ENCODE results near the gene TFB2M.

DNA sequence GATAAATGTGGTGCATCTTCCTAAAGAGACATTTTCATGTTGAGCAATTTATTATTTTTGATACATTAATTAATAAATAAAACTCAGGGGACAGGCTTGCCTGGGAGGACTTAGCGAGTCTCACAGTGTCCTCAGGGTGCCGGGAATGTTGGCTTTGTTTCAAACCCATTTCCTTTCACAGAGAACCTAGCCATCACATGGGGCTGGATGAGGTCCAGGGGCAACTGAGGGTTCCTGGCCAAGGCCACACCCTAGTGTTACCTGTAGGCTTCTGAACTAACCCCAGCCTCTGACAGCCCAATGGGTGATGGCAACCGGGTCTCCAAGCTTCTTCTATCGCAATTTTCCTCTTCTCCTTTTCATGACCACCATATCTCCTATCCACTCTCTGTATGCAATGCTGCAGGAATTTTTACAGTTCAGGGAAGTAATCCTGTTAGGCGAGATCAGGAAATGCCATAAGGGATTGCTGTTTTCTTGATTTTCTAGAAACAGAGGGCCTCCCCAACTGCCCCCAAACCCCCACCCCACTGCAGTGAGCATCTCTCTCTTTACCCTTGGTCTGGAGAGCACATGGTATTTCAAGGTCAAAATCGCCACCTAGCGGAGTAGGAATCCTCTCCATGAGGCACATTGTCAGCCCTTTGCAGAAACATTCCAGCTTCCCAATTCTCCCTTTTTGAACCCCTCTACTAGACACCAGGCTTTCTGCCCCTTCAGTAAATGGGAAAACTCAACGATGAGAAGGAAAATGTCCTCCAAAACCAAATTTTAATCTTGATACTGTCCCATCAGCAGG lies 36.9 kb downstream of the TFB2M start:
- TF ChIP-seq, protein P1, sequence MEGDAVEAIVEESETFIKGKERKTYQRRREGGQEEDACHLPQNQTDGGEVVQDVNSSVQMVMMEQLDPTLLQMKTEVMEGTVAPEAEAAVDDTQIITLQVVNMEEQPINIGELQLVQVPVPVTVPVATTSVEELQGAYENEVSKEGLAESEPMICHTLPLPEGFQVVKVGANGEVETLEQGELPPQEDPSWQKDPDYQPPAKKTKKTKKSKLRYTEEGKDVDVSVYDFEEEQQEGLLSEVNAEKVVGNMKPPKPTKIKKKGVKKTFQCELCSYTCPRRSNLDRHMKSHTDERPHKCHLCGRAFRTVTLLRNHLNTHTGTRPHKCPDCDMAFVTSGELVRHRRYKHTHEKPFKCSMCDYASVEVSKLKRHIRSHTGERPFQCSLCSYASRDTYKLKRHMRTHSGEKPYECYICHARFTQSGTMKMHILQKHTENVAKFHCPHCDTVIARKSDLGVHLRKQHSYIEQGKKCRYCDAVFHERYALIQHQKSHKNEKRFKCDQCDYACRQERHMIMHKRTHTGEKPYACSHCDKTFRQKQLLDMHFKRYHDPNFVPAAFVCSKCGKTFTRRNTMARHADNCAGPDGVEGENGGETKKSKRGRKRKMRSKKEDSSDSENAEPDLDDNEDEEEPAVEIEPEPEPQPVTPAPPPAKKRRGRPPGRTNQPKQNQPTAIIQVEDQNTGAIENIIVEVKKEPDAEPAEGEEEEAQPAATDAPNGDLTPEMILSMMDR (IDR thresholded peaks at IDR 0.05; ENCODE audit: low read depth, low read length): no peak
- TF ChIP-seq EZH2phosphoT487 (IDR thresholded peaks at IDR 0.05; ENCODE audit: low read depth): no peak
